Effector memory CD4-positive, alpha-beta T cell (primary cell): ENCODE results near the gene INSRR.

ENCODE experiments used
- DNase-seq, 3 donors: peaks; one replicate each; pipeline ENCODE4 v3.0.0-alpha.2; 2020
- H3K27ac ChIP-seq: 2 replicates; pipeline ENCODE4 v1.7.0; 2013; ENCODE audit warnings: mild to moderate bottlenecking, low read length, moderate library complexity; ENCODE audit not compliant: insufficient read depth, poor library complexity, severe bottlenecking
- H3K27me3 ChIP-seq: replicated peaks from 2 replicates; pipeline ENCODE4 v1.7.0; 2013; ENCODE audit warnings: mild to moderate bottlenecking, low read length; ENCODE audit not compliant: insufficient read depth, control insufficient read depth, poor library complexity, severe bottlenecking
- H3K36me3 ChIP-seq: 2 replicates; pipeline ENCODE4 v1.7.0; 2013; ENCODE audit warnings: mild to moderate bottlenecking, low read length, moderate library complexity; ENCODE audit not compliant: control insufficient read depth, insufficient read depth
- H3K4me1 ChIP-seq: 2 replicates; pipeline ENCODE4 v1.7.0; 2013; ENCODE audit warnings: low read length, mild to moderate bottlenecking; ENCODE audit not compliant: control insufficient read depth, insufficient read depth, poor library complexity, severe bottlenecking
- H3K4me3 ChIP-seq: 2 replicates; pipeline ENCODE4 v1.7.0; 2013; ENCODE audit warnings: low read length, low read depth, mild to moderate bottlenecking; ENCODE audit not compliant: insufficient read depth, poor library complexity, severe bottlenecking
- H3K9me3 ChIP-seq: 2 replicates; pipeline ENCODE4 v1.7.0; 2013; ENCODE audit warnings: mild to moderate bottlenecking, low read length, moderate library complexity; ENCODE audit not compliant: control insufficient read depth

INSRR gene

DNA sequence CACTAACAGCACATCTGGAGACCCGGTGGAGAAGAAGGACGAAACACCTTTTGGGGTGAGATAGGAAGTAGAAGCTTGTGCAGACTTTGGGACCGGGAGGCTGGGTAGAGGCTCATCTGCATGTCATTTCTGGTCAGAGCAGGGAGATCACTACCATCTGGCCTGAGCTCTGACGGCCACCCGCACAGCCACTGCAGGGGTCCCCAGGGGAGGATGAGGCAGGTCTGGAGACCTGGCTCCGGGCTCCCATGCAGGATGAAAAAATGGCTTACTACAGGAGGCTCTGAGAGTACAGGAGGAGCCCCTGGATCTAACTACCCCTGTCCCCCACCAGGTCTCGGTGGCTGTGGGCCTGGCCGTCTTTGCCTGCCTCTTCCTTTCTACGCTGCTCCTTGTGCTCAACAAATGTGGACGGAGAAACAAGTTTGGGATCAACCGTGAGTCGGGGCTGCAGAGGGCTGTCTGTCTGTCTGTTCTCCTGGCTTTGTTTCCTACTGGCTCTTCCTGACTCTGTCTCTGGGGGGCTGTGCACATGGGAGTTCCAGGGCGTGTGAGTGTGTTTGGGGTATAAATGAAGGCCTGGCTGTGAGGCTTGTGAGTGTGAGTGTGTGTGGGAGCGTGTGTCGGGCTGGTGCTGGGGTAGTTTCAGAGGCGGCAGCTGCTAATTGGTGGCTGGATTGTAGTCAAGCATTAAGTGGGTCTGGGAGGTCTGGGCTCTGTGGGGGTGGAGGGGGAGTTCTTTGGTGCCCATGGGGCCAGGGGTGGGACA, 15.8 kb upstream of the INSRR start:
- H3K36me3 ChIP-seq = no peaks in the 10 kb centered on the region
- H3K27ac ChIP-seq = no peak overlapping the region
- no peaks in the 10 kb centered on the region for H3K9me3 ChIP-seq
- H3K4me3 ChIP-seq = no peak overlapping the region
- H3K27me3 ChIP-seq = no peaks in the 10 kb centered on the region
- no peaks in the 10 kb centered on the region for H3K4me1 ChIP-seq
- no peak for DNase-seq

DNA sequence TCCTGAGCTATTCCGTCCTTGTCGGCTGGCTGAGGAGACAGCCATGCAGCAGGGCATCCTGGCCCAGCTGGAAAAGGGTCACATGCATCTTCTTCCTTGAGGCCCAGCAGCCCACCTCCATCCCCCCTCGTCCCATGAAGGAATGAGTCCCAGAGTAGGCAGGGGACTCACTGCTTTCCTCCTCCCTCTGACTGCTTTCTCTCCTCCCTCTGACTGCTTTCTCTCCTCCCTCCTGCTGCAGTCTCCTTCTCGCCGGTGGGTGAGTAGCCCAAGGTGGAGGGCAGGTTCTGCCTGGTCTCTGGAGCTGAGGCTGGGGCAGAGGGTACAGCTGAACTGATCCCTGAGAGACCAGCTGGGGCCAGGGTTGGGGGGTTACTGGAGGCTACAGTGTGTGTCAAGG, 15.2 kb upstream of the INSRR start:
- Histone ChIP-seq H3K4me3 (no peak overlapping the region), H3K4me1 (no peaks in the 10 kb centered on the region), H3K36me3 (no peaks in the 10 kb centered on the region), H3K9me3 (no peaks in the 10 kb centered on the region), H3K27ac (no peak overlapping the region), H3K27me3 (no peaks in the 10 kb centered on the region)
- no peak for DNase-seq

DNA sequence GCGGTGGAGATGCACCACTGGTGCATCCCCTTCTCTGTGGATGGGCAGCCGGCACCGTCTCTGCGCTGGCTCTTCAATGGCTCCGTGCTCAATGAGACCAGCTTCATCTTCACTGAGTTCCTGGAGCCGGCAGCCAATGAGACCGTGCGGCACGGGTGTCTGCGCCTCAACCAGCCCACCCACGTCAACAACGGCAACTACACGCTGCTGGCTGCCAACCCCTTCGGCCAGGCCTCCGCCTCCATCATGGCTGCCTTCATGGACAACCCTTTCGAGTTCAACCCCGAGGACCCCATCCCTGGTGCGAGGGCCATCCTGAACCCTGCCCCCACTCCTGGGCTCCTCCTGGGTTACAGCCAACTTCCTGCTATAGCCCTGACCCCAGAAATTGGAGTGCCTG, 14.7 kb upstream of the INSRR start:
- Histone ChIP-seq H3K27ac (no peak overlapping the region), H3K9me3 (no peaks in the 10 kb centered on the region), H3K27me3 (no peaks in the 10 kb centered on the region), H3K4me3 (no peak overlapping the region), H3K36me3 (no peaks in the 10 kb centered on the region), H3K4me1 (no peaks in the 10 kb centered on the region)
- DNase-seq = no peak

GRCh38 chr1:156869455-156869854, 10.5 kb upstream of the INSRR start:
- Histone ChIP-seq H3K9me3 (no peaks in the 10 kb centered on the region), H3K27me3 (peaks cover 10% of the 10 kb centered on the region), H3K36me3 (no peaks in the 10 kb centered on the region), H3K4me1 (peaks cover 7% of the 10 kb centered on the region), H3K27ac (no peak overlapping the region), H3K4me3 (no peak overlapping the region)
- DNase-seq = no peak

GRCh38 chr1:156868341-156868740, 9.4 kb upstream of the INSRR start:
- Histone ChIP-seq H3K27me3 (peaks cover 14% of the 10 kb centered on the region), H3K27ac (no peak overlapping the region), H3K36me3 (no peaks in the 10 kb centered on the region), H3K9me3 (no peaks in the 10 kb centered on the region), H3K4me1 (peaks cover 7% of the 10 kb centered on the region), H3K4me3 (no peak overlapping the region)
- DNase-seq = no peak

DNA sequence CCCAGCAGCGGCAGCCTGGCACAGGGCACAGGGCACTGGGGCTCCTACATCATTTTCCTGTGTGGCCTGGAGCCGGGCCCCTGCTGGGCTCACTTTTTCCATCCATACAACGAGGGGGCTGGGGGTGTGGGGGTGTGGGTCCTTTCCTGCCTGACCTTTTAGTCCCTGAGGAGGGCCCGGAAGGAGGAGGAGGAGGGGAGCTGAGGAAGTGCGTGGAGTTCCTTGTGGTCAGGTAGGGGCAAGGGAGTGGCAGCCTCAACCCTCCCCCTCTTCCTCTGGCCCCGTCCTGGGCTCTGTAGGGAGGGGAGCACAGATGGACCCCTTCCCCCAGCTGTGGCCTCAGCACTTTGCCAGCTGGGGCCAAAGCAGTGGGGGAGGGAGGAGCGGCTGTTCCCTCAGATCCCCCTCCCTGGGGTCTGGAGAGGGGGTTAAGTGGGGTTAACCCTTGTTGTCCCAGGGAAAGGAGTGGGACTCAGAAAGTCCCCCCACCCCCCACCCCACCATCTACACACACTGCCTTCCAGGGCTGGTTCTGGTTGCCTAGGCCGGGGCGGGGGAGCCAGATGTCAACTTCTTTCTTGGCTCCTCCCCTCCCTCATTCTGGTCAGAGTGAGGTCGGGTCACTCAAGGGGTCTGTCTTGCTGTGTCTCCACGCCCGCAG, 7.5 kb upstream of the INSRR start:
- Histone ChIP-seq H3K4me3 (no peak overlapping the region), H3K4me1 (peaks cover 7% of the 10 kb centered on the region), H3K27ac (no peak overlapping the region), H3K27me3 (peaks cover 25% of the 10 kb centered on the region), H3K36me3 (no peaks in the 10 kb centered on the region), H3K9me3 (no peaks in the 10 kb centered on the region)
- DNase-seq = no peak

DNA sequence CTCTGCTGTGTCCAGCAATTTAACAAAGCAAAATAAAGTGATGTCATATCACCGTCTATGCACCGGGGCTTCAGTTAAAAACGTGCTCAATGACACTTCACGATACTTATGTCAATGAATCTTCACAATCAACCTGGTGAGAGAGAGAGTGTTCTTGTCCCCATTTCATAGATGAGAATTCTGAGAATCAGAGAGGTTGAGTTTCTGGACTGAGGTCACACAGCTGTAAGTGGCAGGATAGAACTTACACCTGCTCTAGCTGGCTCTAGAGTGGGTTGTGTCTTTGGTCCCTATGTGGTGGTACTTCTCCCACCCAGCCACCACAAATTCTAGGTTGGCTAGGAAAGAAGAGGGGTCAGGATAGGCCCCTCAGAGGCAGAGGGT, 6.9 kb upstream of the INSRR start:
- H3K4me1 ChIP-seq = peaks cover 12% of the 10 kb centered on the region
- no peak overlapping the region for H3K4me3 ChIP-seq
- no peak for DNase-seq
- H3K27me3 ChIP-seq = peaks cover 30% of the 10 kb centered on the region
- H3K27ac ChIP-seq = no peak overlapping the region
- H3K36me3 ChIP-seq = no peaks in the 10 kb centered on the region
- no peaks in the 10 kb centered on the region for H3K9me3 ChIP-seq

DNA sequence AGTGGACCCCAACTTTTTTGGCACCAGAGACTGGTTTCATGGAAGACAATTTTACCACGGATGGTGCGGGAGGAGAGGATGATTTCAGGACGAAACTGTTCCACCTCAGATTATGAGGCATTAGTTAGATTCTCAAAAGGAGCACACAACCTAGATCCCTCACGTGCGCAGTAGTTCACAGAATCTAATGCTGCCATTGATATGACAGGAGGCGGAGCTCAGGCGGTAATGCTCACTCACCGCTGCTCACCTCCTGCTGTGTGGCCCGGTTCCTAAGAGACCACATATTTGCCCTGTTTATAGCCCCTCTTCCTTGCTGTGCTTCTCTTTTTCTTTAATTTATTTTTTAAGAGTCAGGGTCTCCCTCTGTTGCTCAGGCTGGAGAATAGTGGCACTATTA, 6.3 kb upstream of the INSRR start:
- H3K27me3 ChIP-seq = peaks cover 33% of the 10 kb centered on the region

GRCh38 chr1:156864796-156865195, 5.9 kb upstream of the INSRR start:
- no peak for DNase-seq
- Histone ChIP-seq H3K4me1 (peaks cover 23% of the 10 kb centered on the region), H3K36me3 (no peaks in the 10 kb centered on the region), H3K27ac (no peak overlapping the region), H3K4me3 (no peak overlapping the region), H3K27me3 (peaks cover 33% of the 10 kb centered on the region), H3K9me3 (no peaks in the 10 kb centered on the region)

More for the DNA sequence above, 6.3 kb upstream of the INSRR start:
- DNase-seq = no peak
- peaks cover 18% of the 10 kb centered on the region for H3K4me1 ChIP-seq
- H3K4me3 ChIP-seq = no peak overlapping the region
- no peak overlapping the region for H3K27ac ChIP-seq
- H3K36me3 ChIP-seq = no peaks in the 10 kb centered on the region
- H3K9me3 ChIP-seq = no peaks in the 10 kb centered on the region

GRCh38 chr1:156863631-156864030, 4.7 kb upstream of the INSRR start:
- H3K27me3 ChIP-seq = peaks cover 33% of the 10 kb centered on the region
- H3K4me1 ChIP-seq = peaks cover 30% of the 10 kb centered on the region
- H3K27ac ChIP-seq = no peak overlapping the region

More at GRCh38 chr1:156863631-156864030, 4.7 kb upstream of the INSRR start:
- DNase-seq = no peak
- H3K36me3 ChIP-seq = no peaks in the 10 kb centered on the region
- no peak overlapping the region for H3K4me3 ChIP-seq
- no peaks in the 10 kb centered on the region for H3K9me3 ChIP-seq
